Caco-2 (cell line): ENCODE data around the gene HOXB13. TPM values are rescaled to one million over a fixed set of nuclear protein-coding genes. Genes with fewer than 3 reads are reported as not detected.

ENCODE experiments used
- BruUV-seq: library from RNA; stranded (reverse); fragments of 400-500 nt; replicated peaks from 2 replicates; lab custom pipeline; 2021; lab: Mats Ljungman, UMichigan
- CTCF ChIA-PET: fragments of 300-600 bp; sonication (Branson Sonifier 250); formaldehyde crosslinking; loops from one replicate; lab custom pipeline; 2022; ENCODE audit warnings: antibody characterized with exemption; lab: Charles Lee
- POLR2A ChIA-PET: fragments of 300-600 bp; sonication (Branson Sonifier 250); formaldehyde crosslinking; loops from one replicate; lab custom pipeline; 2022; ENCODE audit warnings: antibody characterized with exemption; lab: Charles Lee
- DNase-seq, 2 experiments: peaks; one replicate each; pipeline versions ENCODE4 v3.0.0 to v3.0.0-alpha.2; 2020 to 2022
- H3K27me3 ChIP-seq: replicated peaks from 2 replicates; pipeline ENCODE4 v1.6.0; 2011; ENCODE audit warnings: low read length; ENCODE audit not compliant: control insufficient read depth, insufficient read depth
- H3K36me3 ChIP-seq: 2 replicates; pipeline ENCODE4 v1.5.1; 2011; ENCODE audit warnings: low read length; ENCODE audit not compliant: control insufficient read depth, insufficient read depth
- H3K4me1 ChIP-seq: fragments of 250-450 bp; sonication (Bioruptor Pico); 2 replicates; pipeline ENCODE4 v1.5.1; 2020; ENCODE audit warnings: mild to moderate bottlenecking
- H3K4me3 ChIP-seq: 2 replicates; pipeline ENCODE4 v1.5.1; 2011; ENCODE audit warnings: low read depth, mild to moderate bottlenecking, control low read depth, low read length
- H3K9me3 ChIP-seq: fragments of 250-450 bp; sonication (Bioruptor Pico); 2 replicates; pipeline ENCODE4 v1.5.1; 2020; ENCODE audit warnings: mild to moderate bottlenecking, moderate library complexity
- H3K27ac Mint-ChIP-seq: one replicate; pipeline ENCODE4 v1.8.0; 2022; ENCODE audit warnings: mixed read lengths; ENCODE audit not compliant: unreplicated experiment
- H3K27me3 Mint-ChIP-seq: one replicate; pipeline ENCODE4 v1.8.0; 2022; ENCODE audit warnings: mixed read lengths; ENCODE audit not compliant: insufficient read depth, unreplicated experiment
- H3K36me3 Mint-ChIP-seq: one replicate; pipeline ENCODE4 v1.8.0; 2022; ENCODE audit warnings: mild to moderate bottlenecking, mixed read lengths; ENCODE audit not compliant: insufficient read depth, unreplicated experiment
- H3K4me1 Mint-ChIP-seq: one replicate; pipeline ENCODE4 v1.8.0; 2022; ENCODE audit warnings: low read depth, mixed read lengths; ENCODE audit not compliant: unreplicated experiment
- H3K4me3 Mint-ChIP-seq: one replicate; pipeline ENCODE4 v1.8.0; 2022; ENCODE audit warnings: mild to moderate bottlenecking, moderate library complexity, mixed read lengths; ENCODE audit not compliant: unreplicated experiment
- H3K9me3 Mint-ChIP-seq: one replicate; pipeline ENCODE4 v1.8.0; 2022; ENCODE audit warnings: mixed read lengths; ENCODE audit not compliant: unreplicated experiment
- CTCF ChIP-seq, 2 experiments: fragments of 200-600 bp in 1 of 2; IDR thresholded peaks; 1 replicate in 1 of 2; 2 replicates in 1 of 2; pipeline versions ENCODE4 v1.5.1 to v1.8.0; 2011 to 2022; ENCODE audit warnings: antibody characterized with exemption in 1 of 2, control low read depth in 1 of 2, inconsistent platforms in 1 of 2, low read depth in 1 of 2, low read length in 1 of 2, mild to moderate bottlenecking in 1 of 2, moderate library complexity in 1 of 2; ENCODE audit not compliant: insufficient read depth in 1 of 2, severe bottlenecking in 1 of 2, unreplicated experiment in 1 of 2
- intact Hi-C: fragments of 100-400 bp; cut with micrococcal nuclease; formaldehyde crosslinking; loops from one replicate; pipeline ENCODE4 v1.10.0; 2022; ENCODE audit not compliant: unreplicated experiment
- total RNA-seq: library from RNA; stranded (reverse); gene quantifications from 2 replicates; pipeline ENCODE4 v1.2.3, GENCODE V29; 2022

Gene HOXB13
- total RNA-seq, 1 experiment from 2014 or later = 4.3 TPM

- no peak for DNase-seq
- BruUV-seq = no TSS peak
- Mint-ChIP-seq H3K36me3 (no peaks in the 10 kb centered on the region), H3K27ac (no peak overlapping the region), H3K4me3 (no peak overlapping the region), H3K9me3 (peaks cover 14% of the 10 kb centered on the region), H3K4me1 (no peaks in the 10 kb centered on the region), H3K27me3 (peaks cover 4% of the 10 kb centered on the region)
- ChIA-PET POLR2A (no interaction called here), CTCF (no interaction called here)
- Histone ChIP-seq H3K4me1 (no peaks in the 10 kb centered on the region), H3K4me3 (no peak overlapping the region), H3K9me3 (peaks cover 8% of the 10 kb centered on the region; the same call in 1 of the 2 replicates), H3K27me3 (peaks cover 2% of the 10 kb centered on the region; the same call in 1 of the 2 replicates), H3K36me3 (no peaks in the 10 kb centered on the region)
- TF ChIP-seq CTCF (IDR thresholded peaks at IDR 0.05; ENCODE audit: insufficient read depth in 1 of 2, low read depth in 1 of 2, low read length in 1 of 2, severe bottlenecking in 1 of 2, unreplicated experiment in 1 of 2) = no peak
- intact Hi-C loops = no loop called here
These were observed 37.9 kb downstream of the HOXB13 start for GRCh38 chr17:48690655-48691054.

GRCh38 chr17:48681609-48682008 lies 46.9 kb downstream of the HOXB13 start:
- peak in 1 of 2 experiments; percentile 33 for DNase-seq
- Mint-ChIP-seq H3K27ac (no peak overlapping the region), H3K27me3 (peaks cover 6% of the 10 kb centered on the region), H3K36me3 (no peaks in the 10 kb centered on the region), H3K4me3 (no peak overlapping the region), H3K9me3 (no peaks in the 10 kb centered on the region), H3K4me1 (no peaks in the 10 kb centered on the region)
- TF ChIP-seq CTCF (IDR thresholded peaks at IDR 0.05; ENCODE audit: insufficient read depth in 1 of 2, low read depth in 1 of 2, low read length in 1 of 2, severe bottlenecking in 1 of 2, unreplicated experiment in 1 of 2) = no peak
- Histone ChIP-seq H3K9me3 (no peaks in the 10 kb centered on the region), H3K4me3 (no peak overlapping the region), H3K27me3 (no peaks in the 10 kb centered on the region), H3K4me1 (no peaks in the 10 kb centered on the region), H3K36me3 (no peaks in the 10 kb centered on the region)
- no TSS peak for BruUV-seq
- ChIA-PET POLR2A (no interaction called here), CTCF (interaction anchor here (1.0 to 1.7 kb wide), 3 partner anchors 10 to 197 kb away, joined by 5 to 7 read pairs (median 6); no protein-coding TSS in a partner anchor)
- intact Hi-C loops = no loop called here

GRCh38 chr17:48679385-48680096 lies 49.0 kb downstream of the HOXB13 start:
- H3K9me3 Mint-ChIP-seq = no peaks in the 10 kb centered on the region
- Histone ChIP-seq H3K4me1 (no peaks in the 10 kb centered on the region), H3K27me3 (no peaks in the 10 kb centered on the region), H3K9me3 (no peaks in the 10 kb centered on the region), H3K36me3 (no peaks in the 10 kb centered on the region), H3K4me3 (no peak overlapping the region)
- no TSS peak for BruUV-seq
- no peak overlapping the region for H3K27ac Mint-ChIP-seq
- TF ChIP-seq CTCF (IDR thresholded peaks at IDR 0.05; ENCODE audit: insufficient read depth in 1 of 2, low read depth in 1 of 2, low read length in 1 of 2, severe bottlenecking in 1 of 2, unreplicated experiment in 1 of 2) = no peak
- no peaks in the 10 kb centered on the region for H3K4me1 Mint-ChIP-seq
- intact Hi-C loops = loop anchor here (10.0 kb wide), 1 partner anchor 355 kb away; no protein-coding TSS in a partner anchor
- POLR2A ChIA-PET = no interaction called here
- H3K27me3 Mint-ChIP-seq = peaks cover 6% of the 10 kb centered on the region
- H3K36me3 Mint-ChIP-seq = no peaks in the 10 kb centered on the region
- no peak for DNase-seq
- no peak overlapping the region for H3K4me3 Mint-ChIP-seq
- CTCF ChIA-PET = interaction anchor here (0.6 to 3.9 kb wide), 15 partner anchors 13 to 349 kb away, joined by 3 to 84 read pairs (median 4); partner anchors contain the start of genes HOXB13, HOXB9 and TTLL6
